Trophoblast cell (in vitro differentiated cells and primary cell): ENCODE results near the gene MYO1D.

Experiments used
- DNase-seq, 2 donors: peaks; one replicate each; pipeline ENCODE4 v3.0.0-alpha.2; 2016
- H2AFZ ChIP-seq: 2 replicates; pipeline ENCODE4 v1.6.1; 2013; ENCODE audit warnings: low read length, moderate library complexity, mild to moderate bottlenecking; ENCODE audit not compliant: insufficient read depth, poor library complexity
- H2AK5ac ChIP-seq: 2 replicates; pipeline ENCODE4 v1.6.1; 2013; ENCODE audit warnings: mild to moderate bottlenecking, low read length
- H2BK120ac ChIP-seq: 2 replicates; pipeline ENCODE4 v1.6.1; 2013; ENCODE audit warnings: low read length, mild to moderate bottlenecking, moderate library complexity; ENCODE audit not compliant: insufficient read depth, poor library complexity
- H2BK12ac ChIP-seq: 2 replicates; pipeline ENCODE4 v1.6.1; 2013; ENCODE audit warnings: mild to moderate bottlenecking, low read length, moderate library complexity
- H2BK5ac ChIP-seq: 2 replicates; pipeline ENCODE4 v1.6.1; 2013; ENCODE audit warnings: low read length, low read depth, moderate library complexity, mild to moderate bottlenecking; ENCODE audit not compliant: poor library complexity
- H3K14ac ChIP-seq: 2 replicates; pipeline ENCODE4 v1.6.1; 2013; ENCODE audit warnings: mild to moderate bottlenecking, low read length
- H3K18ac ChIP-seq: 2 replicates; pipeline ENCODE4 v1.6.1; 2013; ENCODE audit warnings: mild to moderate bottlenecking, low read length
- H3K23ac ChIP-seq: 2 replicates; pipeline ENCODE4 v1.6.1; 2013; ENCODE audit warnings: low read length
- H3K27ac ChIP-seq: 2 replicates; pipeline ENCODE4 v1.5.1; 2013; ENCODE audit warnings: low read depth, mild to moderate bottlenecking, inconsistent platforms, low read length, moderate library complexity
- H3K27me3 ChIP-seq: 2 replicates; pipeline ENCODE4 v1.6.1; 2013; ENCODE audit warnings: inconsistent platforms, mild to moderate bottlenecking, low read length, moderate library complexity; ENCODE audit not compliant: insufficient read depth
- H3K36me3 ChIP-seq, 2 experiments: 1 replicate in 1 of 2; 2 replicates in 1 of 2; pipeline ENCODE4 v1.6.1; 2013; ENCODE audit warnings: low read length in 2 of 2, mild to moderate bottlenecking in 2 of 2, moderate library complexity in 1 of 2; ENCODE audit not compliant: insufficient read depth in 2 of 2, control insufficient read depth in 1 of 2
- H3K4ac ChIP-seq: 2 replicates; pipeline ENCODE4 v1.6.1; 2013; ENCODE audit warnings: low read depth, mild to moderate bottlenecking, low read length, moderate library complexity
- H3K4me1 ChIP-seq, 2 experiments: 1 replicate in 1 of 2; 2 replicates in 1 of 2; pipeline ENCODE4 v1.6.1; 2013; ENCODE audit warnings: low read length in 2 of 2, mild to moderate bottlenecking in 2 of 2, moderate library complexity in 1 of 2; ENCODE audit not compliant: insufficient read depth in 2 of 2, control insufficient read depth in 1 of 2
- H3K4me2 ChIP-seq: 2 replicates; pipeline ENCODE4 v1.6.1; 2013; ENCODE audit warnings: inconsistent platforms, mild to moderate bottlenecking, low read length, moderate library complexity
- H3K4me3 ChIP-seq: 2 replicates; pipeline ENCODE4 v1.5.1; 2013; ENCODE audit warnings: mild to moderate bottlenecking, low read depth, low read length, inconsistent platforms
- H3K79me1 ChIP-seq: one replicate; pipeline ENCODE4 v1.6.1; 2013; ENCODE audit warnings: low read length
- H3K79me2 ChIP-seq: 2 replicates; pipeline ENCODE4 v1.6.1; 2013; ENCODE audit warnings: low read length, mild to moderate bottlenecking; ENCODE audit not compliant: control insufficient read depth, insufficient read depth, poor library complexity
- H3K9ac ChIP-seq: 2 replicates; pipeline ENCODE4 v1.6.1; 2013; ENCODE audit warnings: mild to moderate bottlenecking, low read length
- H3K9me3 ChIP-seq: 2 replicates; pipeline ENCODE4 v1.6.1; 2013; ENCODE audit warnings: low read depth, mild to moderate bottlenecking, control low read depth, inconsistent platforms, low read length; ENCODE audit not compliant: insufficient read depth
- H4K12ac ChIP-seq: 2 replicates; pipeline ENCODE4 v1.6.1; 2013; ENCODE audit warnings: low read depth, mild to moderate bottlenecking, low read length, moderate library complexity
- H4K8ac ChIP-seq: 2 replicates; pipeline ENCODE4 v1.6.1; 2013; ENCODE audit warnings: low read depth, mild to moderate bottlenecking, low read length, moderate library complexity
- H4K91ac ChIP-seq: one replicate; pipeline ENCODE4 v1.6.1; 2013; ENCODE audit warnings: low read depth, mild to moderate bottlenecking, low read length, moderate library complexity
- WGBS: extraction: QIAGEN DNeasy Blood & Tissue Kit; methylation state at CpG from one replicate; pipeline ENCODE4 v1.1.7; 2013; ENCODE audit warnings: missing lambda C conversion rate; ENCODE audit not compliant: insufficient read length, insufficient coverage; ENCODE audit errors: extremely low coverage; 5-methylcytosine and 5-hydroxymethylcytosine counted together

MYO1D gene

DNA sequence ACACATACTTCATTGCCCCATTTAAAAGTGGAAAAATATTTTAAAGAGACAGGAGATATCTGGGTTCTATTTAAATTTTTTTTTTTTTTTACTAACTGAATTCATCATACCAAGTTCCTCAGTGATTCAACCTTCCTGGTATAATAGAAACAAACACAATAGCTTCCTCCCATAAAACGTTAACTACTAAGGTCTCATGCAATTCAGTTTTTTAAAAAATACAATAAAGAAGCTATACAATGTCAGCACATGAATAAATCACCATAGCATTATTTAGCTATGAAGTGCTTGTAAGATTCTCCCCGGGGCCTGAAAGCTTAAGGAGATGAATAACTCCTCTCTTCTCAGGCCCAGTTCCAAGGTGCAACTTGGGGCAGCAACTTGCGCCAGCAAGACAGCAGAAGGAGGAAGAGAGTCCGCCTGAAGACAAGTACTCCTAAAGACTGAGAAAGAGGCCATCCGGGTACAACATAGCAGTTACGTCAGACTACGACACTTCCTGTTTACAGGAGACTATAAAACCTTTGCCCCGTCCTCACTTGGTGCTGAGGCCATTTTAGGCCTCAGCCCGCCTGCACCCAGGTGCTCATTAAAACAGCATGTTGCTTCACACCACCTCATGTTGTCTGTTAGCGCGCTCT, 81.5 kb downstream of the MYO1D start:
- no peak overlapping the region for H3K18ac ChIP-seq
- no peaks in the 10 kb centered on the region for H3K36me3 ChIP-seq
- H3K27ac ChIP-seq: no peak overlapping the region
- H3K27me3 ChIP-seq: no peaks in the 10 kb centered on the region
- DNase-seq: no peak
- no peak overlapping the region for H3K14ac ChIP-seq
- H2BK12ac ChIP-seq: no peak overlapping the region
- no peaks in the 10 kb centered on the region for H3K4me1 ChIP-seq
- H3K9ac ChIP-seq: no peak overlapping the region
- H4K12ac ChIP-seq: no peak overlapping the region
- H4K91ac ChIP-seq: no peak overlapping the region
- H2BK5ac ChIP-seq: no peak overlapping the region
- no peaks in the 10 kb centered on the region for H3K9me3 ChIP-seq
- no peaks in the 10 kb centered on the region for H3K79me2 ChIP-seq
- H3K4me2 ChIP-seq: no peak overlapping the region
- H3K4me3 ChIP-seq: no peak overlapping the region
- no peak overlapping the region for H4K8ac ChIP-seq
- H3K4ac ChIP-seq: no peak overlapping the region
- H2AFZ ChIP-seq: no peak overlapping the region
- no peaks in the 10 kb centered on the region for H3K79me1 ChIP-seq
- no peak overlapping the region for H2AK5ac ChIP-seq
- no peak overlapping the region for H3K23ac ChIP-seq
- H2BK120ac ChIP-seq: no peak overlapping the region
- no CpG with 5 or more reads among the region's 11 CpGs for WGBS

GRCh38 chr17:32794533-32795246, 82.2 kb downstream of the MYO1D start:
- H2AFZ ChIP-seq: no peak overlapping the region
- H4K12ac ChIP-seq: no peak overlapping the region
- no peaks in the 10 kb centered on the region for H3K79me1 ChIP-seq
- no peak overlapping the region for H2BK120ac ChIP-seq
- no peak overlapping the region for H2AK5ac ChIP-seq
- no peaks in the 10 kb centered on the region for H3K9me3 ChIP-seq
- H2BK5ac ChIP-seq: no peak overlapping the region
- H2BK12ac ChIP-seq: no peak overlapping the region
- H3K27me3 ChIP-seq: no peaks in the 10 kb centered on the region
- no peaks in the 10 kb centered on the region for H3K79me2 ChIP-seq
- no peak for DNase-seq
- H3K4ac ChIP-seq: no peak overlapping the region
- no peaks in the 10 kb centered on the region for H3K4me1 ChIP-seq
- no peak overlapping the region for H3K4me3 ChIP-seq
- WGBS: no CpG with 5 or more reads among the region's 7 CpGs
- H3K4me2 ChIP-seq: no peak overlapping the region
- no peak overlapping the region for H4K8ac ChIP-seq
- no peak overlapping the region for H3K27ac ChIP-seq
- H3K9ac ChIP-seq: no peak overlapping the region
- no peak overlapping the region for H3K23ac ChIP-seq
- no peak overlapping the region for H4K91ac ChIP-seq
- no peak overlapping the region for H3K18ac ChIP-seq
- H3K36me3 ChIP-seq: no peaks in the 10 kb centered on the region
- H3K14ac ChIP-seq: no peak overlapping the region

DNA sequence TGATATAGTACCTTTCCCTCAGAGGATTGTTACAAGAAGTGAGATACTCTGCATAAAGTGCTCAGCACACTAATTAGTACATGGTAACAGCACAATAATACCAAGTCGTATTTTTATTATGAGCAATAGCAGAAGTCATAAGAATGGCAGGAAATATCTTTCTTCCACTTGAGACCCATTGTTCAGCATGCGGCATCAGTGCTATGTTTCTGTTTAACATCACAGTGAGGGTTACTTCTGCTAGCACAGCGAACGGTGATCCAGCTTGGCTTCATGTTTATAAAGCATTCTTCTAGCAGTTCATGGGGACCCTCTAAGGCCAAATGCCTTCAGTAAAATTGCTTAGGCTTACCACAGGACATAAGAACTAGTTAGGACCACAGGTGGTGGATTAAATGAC, 83.1 kb downstream of the MYO1D start:
- H3K4ac ChIP-seq: no peak overlapping the region
- no peak for DNase-seq
- no peaks in the 10 kb centered on the region for H3K79me2 ChIP-seq
- no CpG with 5 or more reads among the region's 4 CpGs for WGBS
- no peak overlapping the region for H2AFZ ChIP-seq
- no peak overlapping the region for H2BK5ac ChIP-seq
- no peaks in the 10 kb centered on the region for H3K79me1 ChIP-seq
- H3K4me3 ChIP-seq: no peak overlapping the region
- H3K4me1 ChIP-seq: no peaks in the 10 kb centered on the region
- no peaks in the 10 kb centered on the region for H3K27me3 ChIP-seq
- H3K18ac ChIP-seq: no peak overlapping the region
- no peak overlapping the region for H2BK12ac ChIP-seq
- H4K8ac ChIP-seq: no peak overlapping the region
- no peak overlapping the region for H2AK5ac ChIP-seq
- H3K9me3 ChIP-seq: no peaks in the 10 kb centered on the region
- H3K14ac ChIP-seq: no peak overlapping the region
- no peak overlapping the region for H3K4me2 ChIP-seq
- H4K12ac ChIP-seq: no peak overlapping the region
- no peak overlapping the region for H3K23ac ChIP-seq
- H4K91ac ChIP-seq: no peak overlapping the region
- H3K27ac ChIP-seq: no peak overlapping the region
- H3K36me3 ChIP-seq: no peaks in the 10 kb centered on the region
- no peak overlapping the region for H3K9ac ChIP-seq
- H2BK120ac ChIP-seq: no peak overlapping the region

GRCh38 chr17:32792207-32792606, 84.7 kb downstream of the MYO1D start:
- Histone ChIP-seq H3K4ac (no peak overlapping the region), H3K27me3 (no peaks in the 10 kb centered on the region), H3K27ac (no peak overlapping the region), H3K9ac (no peak overlapping the region), H3K4me2 (no peak overlapping the region), H3K14ac (no peak overlapping the region), H3K18ac (no peak overlapping the region), H3K4me3 (no peak overlapping the region), H2AK5ac (no peak overlapping the region), H3K4me1 (no peaks in the 10 kb centered on the region), H2BK12ac (no peak overlapping the region), H2BK5ac (no peak overlapping the region), H2AFZ (no peak overlapping the region), H3K79me1 (no peaks in the 10 kb centered on the region), H4K91ac (no peak overlapping the region), H3K23ac (no peak overlapping the region), H3K9me3 (no peaks in the 10 kb centered on the region), H4K12ac (no peak overlapping the region), H3K79me2 (no peaks in the 10 kb centered on the region), H2BK120ac (no peak overlapping the region), H3K36me3 (no peaks in the 10 kb centered on the region), H4K8ac (no peak overlapping the region)
- DNase-seq: no peak
- no CpG with 5 or more reads among the region's 1 CpG for WGBS
